GM18873 (cell line): ENCODE results near the gene YTHDF1.
"Not testable (repeated sequence)": the region's sequence is repeated elsewhere in the genome, so short reads cannot be mapped to it uniquely, and the experiment has no call there.

Source experiments
- ATAC-seq: cut with Tn5 transposase; IDR thresholded peaks from one replicate; pipeline ENCODE4 v1.9.1; 2021; ENCODE audit warnings: mild to moderate bottlenecking, moderate library complexity, moderate number of reproducible peaks; ENCODE audit not compliant: unreplicated experiment, low FRiP score

Gene YTHDF1

DNA sequence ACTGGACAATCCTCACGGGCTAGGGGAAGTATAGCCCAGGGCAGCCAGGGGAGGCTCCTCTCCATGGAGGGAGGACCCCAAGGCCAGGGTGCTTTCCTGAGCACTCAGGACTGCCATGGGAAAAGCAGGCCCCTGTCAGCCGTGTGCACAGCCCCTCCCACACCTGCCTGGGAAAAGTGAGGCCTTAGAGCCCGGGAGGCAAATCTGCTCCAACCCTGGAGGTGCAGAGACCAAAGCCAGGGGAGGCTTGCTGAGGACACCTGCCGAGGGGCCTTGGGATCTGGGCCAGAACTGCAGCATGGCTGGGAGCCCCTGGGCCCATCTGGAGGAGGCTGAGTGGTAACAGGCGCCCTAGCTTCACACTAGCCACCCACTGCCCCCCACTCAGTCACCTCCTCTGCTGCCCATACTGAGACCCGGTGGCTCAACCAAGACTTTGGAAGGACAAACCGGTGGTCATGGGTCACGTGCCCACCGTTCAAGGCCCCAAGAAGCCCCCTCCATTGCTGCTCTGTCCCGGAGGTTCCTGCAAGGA is 55.2 kb downstream of the YTHDF1 start:
- ATAC-seq, result no peak

DNA sequence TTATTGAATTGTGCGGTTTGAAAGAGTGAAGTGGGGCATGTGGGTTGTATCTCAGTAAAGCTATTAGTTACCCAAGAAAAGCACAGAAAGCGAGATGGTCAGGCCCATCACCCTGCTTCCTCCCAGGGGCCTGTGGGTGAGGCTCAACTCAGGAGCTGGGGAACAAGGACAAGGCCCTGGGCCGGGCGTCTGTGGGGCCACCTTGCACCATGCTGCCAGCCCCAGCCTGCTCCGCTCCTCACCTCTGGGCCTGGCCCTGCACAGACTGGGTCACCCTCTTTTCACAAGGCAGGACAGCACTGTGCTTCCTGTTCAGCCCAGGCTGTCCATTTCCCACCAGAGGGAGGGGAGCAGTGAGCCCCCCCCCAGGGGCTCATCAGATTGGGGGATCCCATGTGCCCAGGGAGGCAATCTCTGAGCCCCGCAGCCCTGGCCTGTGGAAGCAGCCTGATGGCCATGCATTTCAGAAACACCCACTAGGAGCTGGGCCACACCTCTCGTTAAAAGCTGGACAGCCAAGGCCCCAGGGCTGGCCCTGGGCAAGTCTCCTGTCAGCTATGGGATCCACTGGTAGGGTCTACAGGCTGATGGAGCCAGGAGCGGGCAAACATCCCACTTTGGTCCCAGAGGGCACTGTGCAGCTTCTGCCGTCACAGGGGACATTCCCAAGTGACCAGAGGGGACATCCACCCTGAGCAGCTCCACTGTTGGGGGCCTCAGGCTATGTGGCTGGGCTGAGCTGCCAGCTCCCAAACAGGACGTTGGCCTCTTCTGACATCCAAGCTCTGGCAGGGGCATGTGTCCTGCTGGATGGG is 55.9 kb downstream of the YTHDF1 start:
- no peak for ATAC-seq

DNA sequence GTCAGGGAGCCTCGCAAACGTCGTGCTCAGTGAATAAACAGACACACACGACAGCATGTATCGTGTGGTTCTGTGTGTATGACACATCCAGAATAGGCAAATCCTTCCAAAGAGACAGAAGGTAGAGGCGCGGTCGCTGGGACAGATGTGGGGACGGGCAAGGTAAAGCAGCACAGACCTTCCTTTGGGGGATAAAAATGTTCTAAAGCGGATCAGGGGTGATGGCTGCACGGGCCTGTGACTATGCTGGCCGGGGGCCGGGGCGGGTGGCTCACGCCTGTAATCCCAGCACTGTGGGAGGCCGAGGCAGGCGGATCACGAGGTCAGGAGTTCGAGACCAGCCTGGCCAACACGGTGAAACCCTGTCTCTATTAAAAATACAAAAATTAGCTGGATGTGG is 56.7 kb downstream of the YTHDF1 start:
- not testable (repeated sequence) for ATAC-seq

DNA sequence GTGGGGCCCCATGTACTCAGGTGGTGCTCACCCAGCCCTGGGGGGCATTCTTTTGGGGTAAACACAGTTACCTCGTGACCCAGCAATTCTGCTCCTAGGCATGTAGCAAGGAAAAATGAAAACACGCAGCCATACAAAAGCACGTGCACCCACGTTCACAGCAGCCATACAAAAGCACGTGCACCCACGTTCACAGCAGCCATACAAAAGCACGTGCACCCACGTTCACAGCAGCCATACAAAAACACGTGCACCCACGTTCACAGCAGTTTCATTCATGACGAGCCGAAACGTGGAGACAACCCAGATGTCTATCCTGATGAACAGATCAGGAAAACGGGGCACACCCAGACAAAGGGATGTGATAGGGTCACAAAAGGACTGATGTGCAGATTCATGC is 57.1 kb downstream of the YTHDF1 start:
- ATAC-seq, result no peak

DNA sequence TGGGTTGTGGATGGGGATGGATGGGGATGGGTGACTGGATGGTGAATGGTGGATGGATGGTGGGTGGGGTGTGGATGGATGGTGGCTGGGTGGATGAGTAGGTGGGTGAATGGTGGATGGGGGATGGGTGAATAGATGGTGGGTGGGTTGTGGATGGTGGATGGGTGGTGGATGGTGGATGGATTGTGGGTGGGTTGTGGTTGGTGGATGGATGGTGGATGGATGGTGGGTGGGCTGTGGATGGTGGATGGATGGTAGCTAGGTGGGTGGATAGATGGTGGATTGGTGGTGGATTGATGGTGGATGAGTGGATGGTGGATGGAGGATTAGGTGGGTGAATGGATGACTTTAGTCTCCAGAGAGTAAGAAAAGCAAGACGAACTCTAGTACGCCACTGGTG is 57.6 kb downstream of the YTHDF1 start:
- ATAC-seq, result no peak

DNA sequence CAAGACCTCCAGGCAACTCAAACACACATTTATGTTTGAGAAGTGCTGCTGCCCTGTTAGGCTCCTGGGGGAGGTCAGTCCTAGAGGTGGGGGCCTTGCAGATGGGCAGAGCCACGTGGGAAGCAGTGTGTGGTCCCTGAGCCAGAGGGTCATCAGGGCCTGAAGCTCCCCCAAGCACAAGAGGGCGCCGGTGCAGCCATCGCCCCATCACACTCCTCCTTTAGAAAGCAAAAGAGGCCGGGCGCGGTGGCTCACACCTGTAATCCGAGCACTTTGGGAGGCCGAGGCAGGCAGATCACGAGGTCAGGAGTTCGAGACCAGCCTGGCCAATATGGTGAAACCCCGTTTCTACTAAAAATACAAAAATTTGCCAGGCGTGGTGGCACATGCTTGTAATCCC is 58.5 kb downstream of the YTHDF1 start:
- not testable (repeated sequence) for ATAC-seq

DNA sequence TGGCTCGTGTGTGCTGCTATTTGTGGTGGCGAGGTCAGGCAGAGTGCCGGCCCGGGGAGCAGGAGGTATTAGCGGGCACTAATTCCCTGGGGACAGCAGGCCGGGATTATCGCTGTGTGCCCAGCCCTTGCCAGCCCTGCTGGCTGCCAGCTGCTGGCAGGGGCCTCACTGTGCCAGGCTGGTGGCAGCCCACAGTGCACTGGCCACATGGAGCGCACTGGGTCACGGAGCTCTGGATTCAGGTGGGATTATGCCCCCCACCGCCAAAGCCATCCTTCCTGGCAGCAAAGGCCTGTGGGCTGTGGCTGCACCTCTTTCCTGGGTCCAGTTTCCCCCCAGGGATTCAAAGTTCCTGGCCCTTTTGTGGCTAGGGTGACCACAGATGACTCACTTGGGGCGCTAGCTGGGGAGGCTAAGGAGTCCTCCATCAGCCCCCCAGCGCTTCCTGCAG is 59.7 kb downstream of the YTHDF1 start:
- no peak for ATAC-seq

DNA sequence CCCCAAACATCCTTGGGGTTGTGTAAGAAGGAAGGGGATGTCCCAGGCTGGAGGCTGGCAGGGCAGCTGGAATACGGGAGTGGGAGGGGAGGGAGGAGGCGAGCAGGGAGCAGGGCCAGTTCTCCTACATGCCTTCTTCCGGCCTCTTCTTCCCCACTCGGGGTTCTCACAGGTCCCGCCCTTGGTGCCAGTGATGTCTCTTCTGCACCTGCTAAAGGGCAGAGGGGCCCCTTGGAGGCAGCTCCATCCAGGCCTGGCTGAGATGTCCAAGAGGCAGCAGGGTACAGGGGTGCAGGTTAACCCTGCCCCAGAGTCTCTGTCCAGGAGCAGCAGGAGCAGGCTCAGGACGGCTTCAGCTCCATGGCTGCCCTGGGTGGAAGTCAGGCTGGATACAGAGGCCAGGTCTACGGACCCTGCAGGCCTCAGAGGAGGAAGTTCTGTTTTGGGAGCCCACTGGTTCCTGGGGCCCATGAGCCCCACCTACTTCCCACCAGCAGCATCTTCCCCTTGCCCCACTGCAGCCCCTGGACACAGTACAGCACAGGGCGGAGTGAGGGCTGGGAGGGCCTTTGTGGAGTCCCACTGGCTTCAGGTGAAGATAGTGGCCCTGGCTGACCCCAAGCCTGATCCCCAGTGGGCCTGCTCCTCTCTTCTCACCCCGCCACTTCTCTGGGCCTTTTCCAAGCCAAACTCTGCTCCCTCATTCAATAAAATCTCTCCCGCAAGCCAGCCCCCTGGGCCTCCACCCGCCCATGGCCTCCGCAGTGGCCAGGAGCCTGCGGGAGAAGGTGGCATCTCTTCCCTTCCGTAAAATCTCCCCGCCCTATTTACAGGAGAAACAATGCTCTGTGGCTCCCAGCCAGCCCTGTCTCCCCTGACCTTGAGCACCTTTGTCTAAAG is 60.4 kb downstream of the YTHDF1 start:
- no peak for ATAC-seq

DNA sequence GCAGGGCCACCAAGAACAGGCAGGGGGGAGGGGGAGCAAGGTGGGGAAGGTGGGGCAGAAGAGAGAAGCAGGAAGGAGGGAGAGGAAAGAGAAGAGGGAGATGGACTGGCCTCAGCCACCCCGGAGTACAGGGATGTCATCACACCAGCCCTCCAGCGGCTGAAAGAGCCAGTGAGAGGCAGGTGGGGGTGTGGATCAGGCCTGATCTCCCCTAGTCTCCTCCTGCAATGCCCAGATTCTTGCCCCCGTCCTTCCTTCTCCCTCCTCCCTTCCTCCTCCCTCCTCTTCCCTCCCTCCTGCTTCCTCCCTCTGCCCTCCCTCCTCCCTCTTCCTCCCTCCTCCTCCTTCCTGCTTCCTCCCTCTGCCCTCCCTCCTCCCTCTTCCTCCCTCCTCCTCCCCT is 61.5 kb downstream of the YTHDF1 start:
- no peak for ATAC-seq

DNA sequence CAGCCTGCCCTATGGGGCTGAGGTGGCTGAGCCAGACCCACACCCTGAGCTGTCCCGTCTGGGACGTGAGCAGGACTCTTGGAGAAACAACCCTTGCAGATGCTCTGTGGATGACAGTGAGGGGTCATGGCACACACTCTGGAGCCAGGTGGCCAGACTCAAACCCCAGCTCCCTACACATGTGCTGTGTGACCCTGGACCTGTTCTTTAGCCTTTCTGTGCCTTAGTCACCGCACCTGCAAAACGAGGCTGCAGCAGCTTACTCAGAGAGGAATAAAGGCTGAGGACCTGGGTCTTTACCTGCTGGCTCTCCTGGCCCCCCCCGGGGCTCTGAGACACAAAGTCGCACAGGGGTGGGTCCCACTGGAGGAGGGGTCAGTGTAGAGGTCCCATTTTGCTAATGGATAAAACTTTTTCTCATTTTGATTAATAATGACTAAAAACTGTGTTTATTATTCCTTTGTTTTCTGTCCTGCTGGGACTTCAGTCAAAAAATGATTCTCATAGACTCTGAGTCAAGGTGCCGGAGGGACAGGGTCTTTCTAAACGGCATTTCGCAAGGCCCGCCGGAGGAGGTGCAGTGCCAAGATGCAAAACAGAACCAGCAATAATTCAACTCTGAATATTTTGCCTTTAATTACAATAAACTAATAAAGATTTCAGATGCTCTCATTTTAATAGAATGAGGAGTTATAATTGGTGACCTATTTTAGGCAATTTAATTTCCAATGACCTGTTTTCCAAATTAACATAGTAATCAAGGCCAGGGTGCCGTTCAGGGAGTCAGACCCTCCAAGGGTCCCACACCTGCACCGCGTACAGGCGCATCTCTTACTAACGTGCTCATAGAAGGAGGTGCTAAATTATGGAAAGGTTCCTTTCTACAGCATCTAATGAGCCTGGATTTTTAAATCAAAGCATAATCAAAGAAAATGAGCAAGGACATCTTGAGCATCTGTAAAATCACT is 62.4 kb downstream of the YTHDF1 start:
- ATAC-seq, result no peak

DNA sequence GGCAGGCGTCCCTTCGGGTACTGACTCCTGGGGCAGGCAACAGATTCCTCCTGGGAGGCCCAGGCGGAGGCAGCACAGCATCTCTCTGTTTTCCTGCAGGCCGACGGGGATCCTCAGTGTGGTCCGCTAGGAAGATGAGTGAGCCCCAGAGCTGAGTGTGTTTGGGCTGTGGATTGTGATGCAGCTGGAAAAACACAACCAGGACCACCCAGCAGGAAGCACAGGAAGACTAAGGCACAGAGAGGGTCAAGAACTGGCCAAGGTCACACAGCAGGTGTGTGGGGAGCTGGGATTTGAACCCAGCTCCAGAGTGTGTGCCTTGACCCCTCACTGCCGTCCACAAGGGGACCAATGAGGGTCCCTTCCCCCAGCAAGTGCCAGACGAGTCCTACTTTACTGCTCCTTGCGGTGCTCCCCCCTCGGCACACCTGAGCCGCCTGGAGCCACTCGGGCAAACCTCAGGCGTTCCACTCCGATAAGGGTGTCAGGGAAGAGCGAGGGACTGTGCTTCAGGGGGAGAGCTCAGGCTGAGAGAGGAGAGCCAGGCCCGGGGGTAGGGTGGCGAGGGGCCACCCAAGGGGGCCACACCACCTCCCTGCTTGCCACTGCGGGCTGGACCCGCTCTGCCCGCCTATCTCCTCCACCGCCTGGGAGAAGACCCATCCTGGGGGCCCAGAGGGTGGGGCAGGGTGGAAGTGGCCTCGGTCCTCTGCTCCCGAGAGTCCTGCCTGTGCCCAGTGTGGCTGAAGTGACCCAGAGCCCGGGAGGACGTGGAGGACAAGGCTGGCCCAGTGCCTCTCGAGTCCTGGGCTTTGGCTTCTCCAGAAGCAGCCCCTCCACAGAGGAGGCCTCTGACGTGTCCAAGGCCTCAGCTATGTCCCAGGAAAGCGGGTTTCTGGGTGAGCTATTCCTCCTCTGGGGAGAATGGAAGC is 63.3 kb downstream of the YTHDF1 start:
- no peak for ATAC-seq

DNA sequence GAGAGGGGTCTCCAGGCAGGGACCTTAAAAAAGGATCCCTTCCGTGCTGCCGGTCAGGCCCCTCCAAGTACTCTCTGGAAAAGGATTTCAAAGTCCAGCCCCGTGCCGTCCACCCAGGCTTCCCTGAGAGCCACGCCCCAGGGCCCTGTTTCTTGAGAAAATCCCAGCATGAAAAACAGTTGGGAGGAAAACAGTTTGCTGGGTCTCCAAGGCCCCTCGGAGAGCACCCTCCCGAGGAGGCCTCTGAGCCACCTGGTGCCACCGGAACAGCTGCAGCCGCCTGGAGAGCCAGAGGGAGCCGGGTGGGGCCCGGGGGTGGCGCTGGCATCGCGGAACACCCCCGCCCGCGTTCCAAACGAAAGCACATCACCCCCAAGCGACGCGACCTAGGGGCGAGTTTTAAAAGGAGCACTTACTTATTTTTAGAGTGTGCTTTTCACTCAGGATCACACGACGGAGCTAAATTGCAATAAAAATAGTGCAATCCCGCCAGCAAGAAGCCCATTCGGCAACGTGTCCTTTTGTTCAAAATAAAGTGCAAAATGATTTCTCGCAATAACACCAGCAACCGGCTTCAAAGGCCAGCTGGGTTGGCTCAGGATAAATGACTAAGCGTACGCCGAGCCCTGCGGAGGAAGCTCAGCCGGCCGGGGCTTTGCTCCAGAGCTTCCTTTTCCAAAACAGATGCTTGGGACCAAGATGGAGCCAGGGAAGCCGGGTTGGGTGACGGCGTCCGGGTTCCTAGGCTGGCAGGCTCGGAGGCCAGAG is 64.2 kb downstream of the YTHDF1 start:
- no peak for ATAC-seq

DNA sequence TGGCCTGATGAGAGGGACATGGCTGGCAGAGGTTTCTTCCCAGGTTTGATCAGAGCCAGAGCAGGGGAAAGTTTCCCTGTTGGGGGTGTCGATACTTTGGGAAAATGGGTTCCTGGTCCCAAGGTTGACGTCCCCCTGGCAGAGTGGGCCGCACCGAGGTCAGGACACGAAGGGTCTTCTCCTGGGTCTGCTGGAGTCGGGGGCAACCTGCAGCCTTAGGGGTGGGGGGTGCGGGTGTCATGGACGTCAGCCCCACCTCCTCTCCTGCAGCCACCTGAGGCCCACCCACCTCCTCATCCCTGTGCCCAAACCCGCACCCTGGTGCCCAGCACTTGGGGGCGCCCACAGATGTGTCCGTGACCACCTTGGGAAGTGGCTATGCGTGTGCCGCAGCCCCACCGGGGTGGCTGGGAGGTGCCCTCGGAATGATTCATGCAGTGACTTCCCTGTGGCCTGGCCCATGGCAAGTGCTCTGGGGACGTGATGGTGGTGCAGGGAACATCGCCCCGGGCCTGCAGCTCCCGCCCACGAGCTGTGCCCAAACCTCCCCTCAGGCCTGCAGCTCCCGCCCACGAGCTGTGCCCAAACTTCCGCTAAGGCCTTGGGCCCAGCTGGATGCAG is 64.9 kb downstream of the YTHDF1 start:
- ATAC-seq, result no peak

DNA sequence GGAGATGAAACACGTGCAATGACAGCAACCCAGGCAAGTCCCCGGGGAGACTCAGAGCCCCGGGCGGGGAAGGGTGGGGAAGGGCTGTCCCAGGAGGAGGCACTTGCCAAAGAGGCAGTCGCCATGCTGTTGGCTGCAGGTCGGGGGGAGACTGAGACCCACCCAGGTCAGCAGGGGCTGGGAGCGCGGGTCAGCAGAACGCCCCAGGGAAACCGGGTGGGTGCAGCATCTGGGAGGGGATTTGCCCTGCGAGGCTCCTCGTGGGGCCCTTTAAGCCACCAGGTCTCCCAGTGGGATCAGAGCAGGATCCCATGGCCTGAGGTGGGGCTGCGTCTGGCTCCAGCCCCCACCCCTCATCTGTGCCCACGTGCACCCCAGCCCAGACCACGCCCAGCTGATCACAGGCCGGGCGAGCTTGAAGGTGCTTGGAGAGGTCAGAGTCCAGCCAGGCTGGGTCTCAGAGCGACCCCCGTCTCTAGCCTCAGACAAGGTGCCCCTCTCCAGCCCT is 65.5 kb downstream of the YTHDF1 start:
- ATAC-seq, result no peak

DNA sequence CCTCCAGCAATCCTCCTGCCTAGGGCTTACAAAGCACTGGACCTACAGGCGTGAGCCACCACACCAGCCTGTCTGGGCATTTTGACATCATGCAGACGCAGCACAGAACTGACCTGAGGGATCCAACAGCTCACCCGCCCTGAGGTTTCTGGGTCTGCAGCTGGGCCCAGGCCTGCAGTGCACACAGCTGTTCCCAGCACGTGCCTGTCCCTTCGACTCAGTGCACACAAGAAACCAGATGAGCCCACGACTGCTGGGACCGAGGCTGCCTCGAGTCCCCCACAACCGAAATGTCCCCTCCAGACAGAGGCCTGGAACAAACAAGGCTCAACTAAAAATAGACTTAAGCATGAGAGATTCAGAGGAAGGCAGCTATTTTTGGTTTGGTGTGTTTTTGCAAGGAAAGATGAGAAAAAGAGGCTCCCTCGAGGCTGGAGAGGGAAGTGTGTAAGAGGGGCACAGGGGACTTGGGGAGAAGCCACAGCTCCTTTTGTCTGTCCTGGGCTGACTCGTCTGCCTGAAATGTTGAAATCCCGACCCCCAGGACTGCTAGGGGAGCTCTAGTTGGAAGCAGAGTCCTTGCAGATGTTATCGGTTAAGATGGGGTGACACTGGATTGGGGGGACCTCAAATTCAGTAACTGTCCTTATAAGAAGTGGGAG is 66.3 kb downstream of the YTHDF1 start:
- no peak for ATAC-seq

DNA sequence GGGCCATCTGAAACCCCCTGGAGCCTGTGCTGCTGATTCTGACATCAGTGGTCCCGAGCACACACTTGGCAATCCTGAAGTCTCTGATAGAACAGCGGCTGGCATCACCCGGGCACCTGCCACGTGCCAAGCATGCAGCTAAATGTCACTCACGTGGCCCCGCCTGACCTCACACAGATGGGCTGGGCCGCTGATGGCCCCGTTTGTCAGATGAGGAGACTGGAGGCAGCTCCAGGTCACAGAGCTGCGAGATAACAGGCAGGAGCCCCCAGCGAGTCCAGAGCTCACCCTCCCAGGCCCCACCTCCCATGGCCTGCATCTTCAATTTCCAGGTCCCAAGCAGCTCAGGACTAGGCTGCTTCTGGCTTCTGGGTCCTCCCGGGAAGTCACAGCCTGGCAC is 67.2 kb downstream of the YTHDF1 start:
- no peak for ATAC-seq

DNA sequence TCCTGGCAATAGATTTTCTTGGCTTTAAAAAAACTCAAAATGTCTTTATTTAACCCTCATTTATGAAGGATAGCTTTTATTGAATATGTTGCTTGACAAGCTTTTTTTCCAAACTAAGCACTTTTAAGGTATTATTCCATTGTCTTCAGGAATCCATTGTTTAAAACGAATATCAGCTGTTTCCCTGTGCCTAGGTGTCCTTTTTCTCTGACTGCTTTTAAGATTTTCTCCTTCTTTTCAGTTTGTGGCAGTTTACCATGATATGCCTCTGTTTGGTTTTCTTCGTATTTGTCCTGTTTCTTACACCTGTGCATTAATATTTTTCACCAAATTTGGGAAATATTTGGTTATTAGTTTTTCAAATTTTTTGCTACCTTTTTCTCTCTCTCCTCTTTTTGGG is 68.4 kb downstream of the YTHDF1 start:
- no peak for ATAC-seq
